IPS-20b (cell line): Measurements from ENCODE around the gene IMPACT.

Experiments
- H3K27ac ChIP-seq: one replicate; pipeline ENCODE4 v1.5.1; 2013; ENCODE audit warnings: low read length
- H3K27me3 ChIP-seq: 2 replicates; pipeline ENCODE4 v1.6.1; 2013; ENCODE audit warnings: mild to moderate bottlenecking, low read length, inconsistent platforms; ENCODE audit not compliant: insufficient read depth
- H3K36me3 ChIP-seq: 2 replicates; pipeline ENCODE4 v1.6.1; 2013; ENCODE audit warnings: low read depth, mild to moderate bottlenecking, inconsistent platforms, low read length, moderate library complexity; ENCODE audit not compliant: insufficient read depth
- H3K4me1 ChIP-seq: 2 replicates; pipeline ENCODE4 v1.6.1; 2013; ENCODE audit warnings: mild to moderate bottlenecking, control low read depth, inconsistent platforms, low read length, moderate library complexity; ENCODE audit not compliant: insufficient read depth
- H3K4me3 ChIP-seq: 2 replicates; pipeline ENCODE4 v1.5.1; 2013; ENCODE audit warnings: mild to moderate bottlenecking, low read length, inconsistent platforms
- H3K9ac ChIP-seq: 2 replicates; pipeline ENCODE4 v1.6.1; 2013; ENCODE audit warnings: low read depth, mild to moderate bottlenecking, inconsistent platforms, low read length, moderate library complexity
- H3K9me3 ChIP-seq: 2 replicates; pipeline ENCODE4 v1.6.1; 2013; ENCODE audit warnings: mild to moderate bottlenecking, low read depth, low read length, inconsistent platforms; ENCODE audit not compliant: insufficient read depth

Gene IMPACT

DNA sequence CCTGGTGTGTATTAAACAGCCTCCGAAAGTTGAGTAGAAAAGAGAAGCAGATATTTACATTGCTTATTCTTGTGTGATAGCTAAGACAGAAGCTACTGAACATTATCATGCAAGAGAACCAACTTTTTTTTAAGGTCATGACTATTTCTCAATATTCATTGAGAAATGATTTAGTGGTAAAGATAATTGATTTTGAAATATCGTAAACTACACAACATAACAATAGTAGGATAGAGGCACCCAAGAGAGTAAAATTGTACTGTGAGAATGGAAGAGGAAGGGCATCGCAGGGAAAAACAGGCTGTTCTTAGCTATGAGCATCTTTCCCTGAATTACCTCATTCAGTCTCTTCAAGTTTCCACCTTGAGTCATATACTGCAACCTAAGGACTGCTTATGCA is 59.2 kb downstream of the IMPACT start:
- Histone ChIP-seq H3K9me3 (no peaks in the 10 kb centered on the region), H3K4me3 (no peak overlapping the region), H3K9ac (no peak overlapping the region), H3K4me1 (no peaks in the 10 kb centered on the region), H3K36me3 (no peaks in the 10 kb centered on the region), H3K27me3 (no peaks in the 10 kb centered on the region), H3K27ac (no peak overlapping the region)

DNA sequence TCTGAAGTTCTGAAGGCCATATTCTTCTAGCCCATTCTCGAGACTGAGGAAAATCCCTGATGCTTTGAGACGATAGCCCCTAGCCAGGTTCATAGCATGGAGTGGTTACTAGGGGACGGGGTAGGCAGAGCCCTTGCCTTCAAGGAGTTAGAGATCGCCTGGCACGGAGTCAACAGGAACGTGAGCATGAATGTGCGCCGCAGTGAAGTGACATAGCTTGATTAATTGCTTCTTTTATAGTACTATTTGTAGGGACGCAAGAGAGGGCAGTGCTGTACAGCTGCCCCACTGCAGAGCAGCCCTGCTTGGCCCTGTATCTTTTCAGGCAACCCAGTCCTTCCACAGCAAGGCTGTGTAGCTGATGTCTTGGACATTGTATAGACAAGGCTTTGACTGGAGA is 60.2 kb downstream of the IMPACT start:
- H3K4me1 ChIP-seq: no peaks in the 10 kb centered on the region
- H3K9ac ChIP-seq: no peak overlapping the region
- H3K27me3 ChIP-seq: no peaks in the 10 kb centered on the region
- no peak overlapping the region for H3K27ac ChIP-seq
- no peaks in the 10 kb centered on the region for H3K36me3 ChIP-seq
- no peak overlapping the region for H3K4me3 ChIP-seq
- no peaks in the 10 kb centered on the region for H3K9me3 ChIP-seq

DNA sequence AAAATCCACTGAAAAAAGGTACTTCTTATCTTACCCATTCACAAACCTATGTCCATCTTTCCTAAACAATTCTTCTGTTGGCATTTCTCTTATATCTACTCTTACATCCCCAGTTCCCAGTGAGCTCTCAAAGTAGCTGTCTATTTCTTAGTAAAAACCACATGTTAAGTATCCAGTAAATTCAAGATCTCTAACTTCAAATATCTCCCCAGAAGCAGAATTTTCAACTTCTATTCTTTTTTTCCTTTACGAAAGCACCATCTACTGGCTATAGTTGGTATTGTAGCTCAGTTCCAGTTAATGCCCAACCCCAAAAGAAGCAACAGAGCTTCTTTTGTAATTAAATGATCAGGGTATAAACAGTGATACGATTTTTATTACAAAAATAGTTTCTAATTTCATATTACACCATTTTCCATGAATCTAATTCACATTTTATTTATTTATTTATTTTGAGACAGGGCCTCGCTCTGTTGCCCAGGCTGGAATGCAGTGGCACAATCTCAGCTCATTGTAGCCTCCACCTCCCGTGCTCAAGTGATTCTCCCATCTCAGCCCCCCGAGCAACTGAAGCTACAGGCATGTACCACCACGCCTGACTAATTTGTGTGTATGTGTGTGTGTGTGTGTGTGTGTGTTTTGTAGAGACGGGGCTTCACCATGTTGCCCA is 62.5 kb downstream of the IMPACT start:
- no peak overlapping the region for H3K4me3 ChIP-seq
- H3K9me3 ChIP-seq: no peaks in the 10 kb centered on the region
- no peaks in the 10 kb centered on the region for H3K4me1 ChIP-seq
- no peak overlapping the region for H3K9ac ChIP-seq
- no peaks in the 10 kb centered on the region for H3K36me3 ChIP-seq
- H3K27me3 ChIP-seq: no peaks in the 10 kb centered on the region
- H3K27ac ChIP-seq: no peak overlapping the region

DNA sequence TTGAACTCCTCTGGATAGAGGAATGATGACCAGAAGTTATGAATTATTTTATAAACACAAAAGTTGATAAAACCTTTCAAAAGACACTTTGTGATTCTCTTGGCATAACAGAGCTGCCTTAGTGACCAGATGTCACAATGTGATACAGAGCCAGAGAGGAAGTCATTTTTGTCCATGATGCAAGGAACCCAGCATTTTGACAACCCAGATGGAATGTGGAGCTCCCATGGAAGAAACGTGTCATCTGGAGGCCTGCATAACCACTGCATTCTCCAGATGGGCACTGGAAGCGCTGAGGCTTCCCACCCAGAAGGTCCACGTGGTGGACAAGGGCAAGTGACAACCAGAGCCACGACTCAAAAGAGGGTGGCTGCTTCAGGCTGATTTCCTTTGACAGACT is 64.1 kb downstream of the IMPACT start:
- Histone ChIP-seq H3K4me1 (no peaks in the 10 kb centered on the region), H3K9ac (no peak overlapping the region), H3K4me3 (no peak overlapping the region), H3K9me3 (no peaks in the 10 kb centered on the region), H3K36me3 (no peaks in the 10 kb centered on the region), H3K27me3 (no peaks in the 10 kb centered on the region), H3K27ac (no peak overlapping the region)

DNA sequence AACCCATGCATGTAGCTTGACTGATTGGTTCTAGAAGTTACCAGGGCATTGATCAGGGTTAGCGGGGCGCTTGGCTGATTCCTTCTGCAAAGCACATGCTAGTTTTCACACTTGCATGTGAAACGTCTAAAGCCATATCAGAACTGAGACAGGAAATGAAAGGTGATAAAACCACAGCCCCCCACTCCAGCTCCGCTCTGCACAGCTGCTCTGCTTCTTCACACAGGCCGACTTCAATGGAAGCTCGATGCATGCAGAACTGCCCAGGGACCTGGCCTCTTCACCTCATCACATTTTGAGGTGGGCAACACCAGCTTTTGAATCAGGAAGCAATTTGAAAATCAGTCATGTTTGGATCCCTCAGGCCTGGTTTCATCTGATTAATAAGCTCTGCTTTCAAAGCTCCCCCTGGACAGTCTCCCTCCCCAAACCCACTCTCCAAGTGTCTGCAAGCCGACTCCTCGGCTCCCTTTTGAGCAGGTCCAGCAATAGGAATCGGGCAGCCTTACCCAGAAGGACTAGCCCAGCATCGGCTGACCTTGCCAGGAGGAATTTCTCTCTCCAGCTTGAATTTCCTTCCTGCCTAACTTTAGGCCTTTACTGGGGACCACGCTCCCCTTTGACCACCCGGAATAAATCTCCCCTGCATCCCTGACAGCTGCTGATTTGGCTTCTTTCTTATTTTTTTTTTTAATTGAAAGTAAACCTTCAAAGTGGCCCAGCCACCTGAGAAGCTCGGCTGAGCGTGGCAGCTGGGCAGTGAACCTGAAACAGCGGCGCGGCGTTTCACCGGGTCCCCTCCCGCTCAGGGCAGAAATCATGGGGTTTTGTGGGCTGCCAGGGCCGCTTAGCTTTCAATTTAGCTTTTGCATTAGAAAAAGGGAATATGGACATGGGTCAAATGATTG is 65.7 kb downstream of the IMPACT start:
- Histone ChIP-seq H3K36me3 (no peaks in the 10 kb centered on the region), H3K27me3 (no peaks in the 10 kb centered on the region), H3K9me3 (no peaks in the 10 kb centered on the region), H3K4me1 (no peaks in the 10 kb centered on the region), H3K9ac (no peak overlapping the region), H3K4me3 (no peak overlapping the region), H3K27ac (no peak overlapping the region)

DNA sequence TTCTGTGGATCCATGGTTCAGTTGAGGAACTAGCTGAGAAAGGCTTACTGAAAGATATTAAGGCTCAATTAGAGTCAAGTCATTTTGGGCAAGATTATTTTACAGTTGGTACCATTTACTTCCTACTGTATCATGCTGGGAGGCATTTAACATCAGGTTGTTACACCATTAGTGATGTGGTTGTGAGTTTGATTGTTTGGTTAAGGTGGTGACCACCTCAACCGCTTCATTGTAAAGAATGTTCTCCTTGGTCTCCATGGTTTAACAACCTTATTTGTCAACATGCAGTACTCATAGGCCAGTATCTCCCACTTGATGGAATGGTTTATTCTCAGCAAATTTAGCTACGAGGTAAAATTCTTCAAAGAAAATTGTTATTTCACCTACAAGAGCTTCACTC is 68.1 kb downstream of the IMPACT start:
- Histone ChIP-seq H3K27ac (no peak overlapping the region), H3K4me3 (no peak overlapping the region), H3K9ac (no peak overlapping the region), H3K27me3 (no peaks in the 10 kb centered on the region), H3K4me1 (no peaks in the 10 kb centered on the region), H3K9me3 (no peaks in the 10 kb centered on the region), H3K36me3 (no peaks in the 10 kb centered on the region)

DNA sequence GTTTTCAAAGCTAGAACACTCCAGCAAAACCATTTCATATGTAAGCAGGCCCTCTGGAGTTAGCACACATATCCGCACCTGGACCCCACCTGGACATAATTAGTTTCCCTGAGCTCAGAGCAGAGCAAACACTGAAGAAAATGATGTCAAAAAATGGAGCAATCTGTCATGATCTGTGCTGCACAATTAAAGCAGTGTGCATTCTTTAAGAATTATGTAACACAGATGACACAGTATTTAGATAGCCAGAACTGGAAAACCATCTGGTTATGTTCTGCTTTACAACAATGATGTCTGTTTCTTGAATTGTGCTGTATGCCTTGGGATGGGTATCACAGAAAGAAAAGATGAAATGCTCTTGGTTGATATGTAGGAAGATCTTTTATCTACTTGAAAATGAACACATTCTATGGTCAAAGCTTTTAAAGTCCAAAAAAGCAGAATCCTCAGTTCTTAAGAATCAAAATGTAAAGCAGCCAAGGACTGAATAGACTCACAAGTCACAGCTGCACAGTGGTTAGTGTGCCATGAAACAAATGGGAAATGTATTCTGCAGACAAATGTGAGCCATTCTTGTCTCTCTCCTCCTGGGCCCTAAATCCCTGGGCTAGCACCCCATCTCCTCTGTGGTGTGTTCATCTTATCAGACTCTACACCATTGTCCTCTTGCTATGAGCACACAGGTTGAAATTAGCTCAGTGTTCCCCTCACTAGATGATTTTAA is 70.7 kb downstream of the IMPACT start:
- H3K27ac ChIP-seq: no peak overlapping the region
- no peaks in the 10 kb centered on the region for H3K9me3 ChIP-seq
- H3K36me3 ChIP-seq: no peaks in the 10 kb centered on the region
- H3K4me1 ChIP-seq: no peaks in the 10 kb centered on the region
- no peak overlapping the region for H3K9ac ChIP-seq
- H3K27me3 ChIP-seq: no peaks in the 10 kb centered on the region
- H3K4me3 ChIP-seq: no peak overlapping the region

DNA sequence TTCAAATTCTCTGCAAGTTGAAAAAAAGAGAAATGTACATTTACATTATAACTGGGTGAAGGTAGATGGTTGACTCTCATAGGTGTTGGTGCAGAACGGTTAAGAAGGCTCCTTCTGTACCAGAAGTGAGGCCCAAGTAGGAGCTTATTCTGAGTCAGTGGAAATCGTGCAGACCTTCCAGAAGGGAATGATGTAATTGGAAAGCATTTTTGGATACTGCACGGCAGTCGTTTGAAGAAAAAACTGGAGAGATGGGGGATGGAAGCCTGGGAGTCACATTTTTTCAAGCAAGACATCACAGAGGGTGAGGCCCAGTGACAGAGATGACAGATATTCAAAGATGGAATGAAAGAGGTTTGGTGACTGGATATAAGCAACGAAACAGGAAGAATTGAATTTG is 73.3 kb downstream of the IMPACT start:
- H3K9ac ChIP-seq: no peak overlapping the region
- no peaks in the 10 kb centered on the region for H3K36me3 ChIP-seq
- no peak overlapping the region for H3K4me3 ChIP-seq
- H3K4me1 ChIP-seq: no peaks in the 10 kb centered on the region
- H3K9me3 ChIP-seq: no peaks in the 10 kb centered on the region
- H3K27me3 ChIP-seq: no peaks in the 10 kb centered on the region
- H3K27ac ChIP-seq: no peak overlapping the region

DNA sequence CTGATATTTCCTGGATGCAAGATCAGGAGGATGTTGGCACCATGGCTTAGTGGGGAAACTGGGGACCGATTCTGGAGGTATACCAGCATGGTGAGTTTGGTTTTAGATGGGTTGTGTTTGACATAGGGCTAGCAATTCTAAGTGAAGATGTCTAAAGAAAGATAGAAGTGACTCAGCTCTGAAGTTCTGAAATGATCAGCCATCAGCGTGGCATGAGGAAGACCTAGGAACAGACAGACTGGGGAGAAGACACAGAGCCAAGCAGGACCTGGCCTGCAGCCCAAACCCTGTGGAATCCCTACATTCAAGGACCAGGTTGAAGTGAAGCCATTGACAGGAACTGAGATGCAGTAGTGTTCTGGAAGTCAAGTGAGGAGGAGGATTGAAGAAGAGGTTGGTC is 73.7 kb downstream of the IMPACT start:
- Histone ChIP-seq H3K27me3 (no peaks in the 10 kb centered on the region), H3K27ac (no peak overlapping the region), H3K4me3 (no peak overlapping the region), H3K9me3 (no peaks in the 10 kb centered on the region), H3K36me3 (no peaks in the 10 kb centered on the region), H3K4me1 (no peaks in the 10 kb centered on the region), H3K9ac (no peak overlapping the region)

DNA sequence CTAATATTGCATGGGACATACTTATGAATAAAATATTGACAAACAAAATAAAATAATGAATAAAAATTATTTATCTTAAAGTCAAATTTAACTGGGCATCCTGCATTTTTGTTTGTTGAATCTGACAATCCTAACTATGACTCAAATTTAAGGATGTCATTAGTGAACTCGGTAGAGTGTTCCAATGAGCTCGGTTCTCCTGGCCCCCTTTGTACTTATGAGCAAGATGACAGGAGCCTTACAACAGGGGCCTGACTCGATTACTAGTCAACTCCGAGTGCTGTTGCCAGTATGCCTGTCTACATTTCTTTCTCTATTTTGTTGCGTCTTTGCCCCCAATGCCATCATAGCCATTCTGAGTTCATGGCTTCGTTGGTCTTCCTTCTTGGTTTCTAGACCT is 74.3 kb downstream of the IMPACT start:
- no peaks in the 10 kb centered on the region for H3K9me3 ChIP-seq
- H3K27me3 ChIP-seq: no peaks in the 10 kb centered on the region

DNA sequence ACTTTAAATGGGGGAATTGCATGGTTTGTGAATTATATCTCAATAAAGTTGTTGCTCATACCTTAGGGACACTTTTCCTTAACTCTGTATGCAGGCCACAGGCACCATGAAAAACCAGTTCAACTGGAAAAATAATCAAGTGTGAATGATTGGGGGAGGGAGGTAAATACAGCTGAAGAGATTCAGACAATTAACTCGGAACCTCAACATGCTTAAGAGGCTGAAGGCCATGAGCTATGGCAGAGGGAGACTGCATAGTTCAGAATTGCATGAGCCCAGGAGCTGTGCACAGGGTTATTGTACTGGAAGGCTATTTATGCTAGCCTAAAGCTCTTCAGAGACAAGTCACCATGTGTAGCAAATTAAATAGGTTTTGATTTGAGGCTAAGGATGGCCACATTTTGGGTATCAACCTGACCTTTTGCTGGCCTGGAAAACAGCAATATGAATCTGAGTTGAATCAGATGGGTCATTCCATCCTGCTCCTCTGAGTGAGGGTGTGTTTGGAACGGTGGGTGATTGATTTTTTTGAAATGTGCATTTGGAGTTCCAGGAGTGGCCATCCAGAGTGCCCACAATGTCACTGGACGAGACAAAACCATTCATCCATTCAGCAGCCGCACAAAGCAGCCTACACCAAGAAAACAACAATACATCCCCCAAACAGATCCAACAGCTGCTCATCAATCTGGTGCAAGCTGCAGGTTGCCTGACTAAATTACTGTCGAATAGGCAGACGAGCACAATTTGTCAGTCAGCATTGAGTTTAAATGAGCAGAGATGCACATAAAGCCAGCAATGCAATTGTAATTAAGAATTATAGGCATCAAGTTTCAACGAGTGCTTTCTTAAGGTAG is 76.4 kb downstream of the IMPACT start:
- Histone ChIP-seq H3K36me3 (no peaks in the 10 kb centered on the region), H3K9ac (no peak overlapping the region; the same call in 1 of the 2 replicates), H3K27ac (no peak overlapping the region), H3K4me1 (no peaks in the 10 kb centered on the region), H3K9me3 (no peaks in the 10 kb centered on the region), H3K27me3 (no peaks in the 10 kb centered on the region), H3K4me3 (no peak overlapping the region)

More for the DNA sequence above, 74.3 kb downstream of the IMPACT start:
- Histone ChIP-seq H3K4me1 (no peaks in the 10 kb centered on the region), H3K27ac (no peak overlapping the region), H3K4me3 (no peak overlapping the region), H3K36me3 (no peaks in the 10 kb centered on the region), H3K9ac (no peak overlapping the region)
